IPS-18c (cell line): ENCODE results near the gene TNFRSF21.
"Not testable (repeated sequence)": the region's sequence is repeated elsewhere in the genome, so short reads cannot be mapped to it uniquely, and the experiment has no call there.

Experiments
- H3K4me3 ChIP-seq: 2 replicates; pipeline ENCODE4 v1.7.0; 2013; ENCODE audit warnings: low read depth, mild to moderate bottlenecking, low read length, moderate library complexity; ENCODE audit not compliant: insufficient read depth
- H3K9me3 ChIP-seq: one replicate; pipeline ENCODE4 v1.6.1; 2013; ENCODE audit warnings: mild to moderate bottlenecking, low read length, moderate library complexity; ENCODE audit not compliant: control insufficient read depth, insufficient read depth

TNFRSF21 gene

GRCh38 chr6:47335466-47335865, 25.8 kb upstream of the TNFRSF21 start:
- no peak overlapping the region for H3K4me3 ChIP-seq

GRCh38 chr6:47334334-47334733, 24.6 kb upstream of the TNFRSF21 start:
- Histone ChIP-seq H3K4me3 (no peak overlapping the region), H3K9me3 (no peaks in the 10 kb centered on the region)

More at GRCh38 chr6:47335466-47335865, 25.8 kb upstream of the TNFRSF21 start:
- no peaks in the 10 kb centered on the region for H3K9me3 ChIP-seq

- H3K4me3 ChIP-seq, H3K9me3 ChIP-seq: not testable (repeated sequence)
These were observed 18.9 kb upstream of the TNFRSF21 start for GRCh38 chr6:47328606-47329005.

GRCh38 chr6:47328139-47328538, 18.4 kb upstream of the TNFRSF21 start:
- not testable (repeated sequence) for H3K9me3 ChIP-seq, H3K4me3 ChIP-seq

- Histone ChIP-seq H3K4me3 (no peak overlapping the region), H3K9me3 (no peaks in the 10 kb centered on the region)
These were observed 14.2 kb upstream of the TNFRSF21 start for GRCh38 chr6:47323887-47324286.

- no peak overlapping the region for H3K4me3 ChIP-seq
- H3K9me3 ChIP-seq = no peaks in the 10 kb centered on the region
These were observed 13.6 kb upstream of the TNFRSF21 start for GRCh38 chr6:47323321-47323720.

- no peak overlapping the region for H3K4me3 ChIP-seq
- no peaks in the 10 kb centered on the region for H3K9me3 ChIP-seq
These were observed 11.9 kb upstream of the TNFRSF21 start for GRCh38 chr6:47321577-47321976.

- Histone ChIP-seq H3K4me3 (no peak overlapping the region), H3K9me3 (no peaks in the 10 kb centered on the region)
These were observed 10.2 kb upstream of the TNFRSF21 start for GRCh38 chr6:47319867-47320266.

GRCh38 chr6:47319382-47319781, 9.7 kb upstream of the TNFRSF21 start:
- Histone ChIP-seq H3K9me3 (no peaks in the 10 kb centered on the region), H3K4me3 (no peak overlapping the region)

GRCh38 chr6:47318236-47318989, 8.7 kb upstream of the TNFRSF21 start:
- Histone ChIP-seq H3K9me3 (no peaks in the 10 kb centered on the region), H3K4me3 (no peak overlapping the region)

GRCh38 chr6:47315181-47315580, 5.5 kb upstream of the TNFRSF21 start:
- not testable (repeated sequence) for H3K4me3 ChIP-seq, H3K9me3 ChIP-seq

GRCh38 chr6:47310131-47310480, 401 bp upstream of the TNFRSF21 start:
- Histone ChIP-seq H3K4me3 (no peak overlapping the region), H3K9me3 (no peaks in the 10 kb centered on the region)

GRCh38 chr6:47308552-47309290, 984 bp downstream of the TNFRSF21 start:
- H3K4me3 ChIP-seq = peak overlapping the region; percentile 87
- no peaks in the 10 kb centered on the region for H3K9me3 ChIP-seq

GRCh38 chr6:47308198-47308517, 1.5 kb downstream of the TNFRSF21 start:
- peak overlapping the region; percentile 87 for H3K4me3 ChIP-seq

GRCh38 chr6:47307362-47308197, 2.1 kb downstream of the TNFRSF21 start:
- Histone ChIP-seq H3K9me3 (no peaks in the 10 kb centered on the region), H3K4me3 (peak overlapping the region; percentile 87; the same call in 1 of the 2 replicates)

More at GRCh38 chr6:47308198-47308517, 1.5 kb downstream of the TNFRSF21 start:
- H3K9me3 ChIP-seq = no peaks in the 10 kb centered on the region

- Histone ChIP-seq H3K4me3 (no peak overlapping the region), H3K9me3 (no peaks in the 10 kb centered on the region)
These were observed 2.8 kb downstream of the TNFRSF21 start for GRCh38 chr6:47306887-47307286.

GRCh38 chr6:47303861-47304260, 5.8 kb downstream of the TNFRSF21 start:
- no peaks in the 10 kb centered on the region for H3K9me3 ChIP-seq
- no peak overlapping the region for H3K4me3 ChIP-seq

- Histone ChIP-seq H3K4me3 (no peak overlapping the region), H3K9me3 (no peaks in the 10 kb centered on the region)
These were observed 6.4 kb downstream of the TNFRSF21 start for GRCh38 chr6:47303342-47303741.
